NCI-H1930 (cell line): ENCODE measurements around the gene GBP6.
"Not testable (repeated sequence)": the region's sequence is repeated elsewhere in the genome, so short reads cannot be mapped to it uniquely, and the experiment has no call there.

Experiments used
- DNase-seq, 2 experiments: peaks; one replicate each; lab custom pipeline; 2025; lab: John Stamatoyannopoulos, UW

Gene GBP6, protein sequence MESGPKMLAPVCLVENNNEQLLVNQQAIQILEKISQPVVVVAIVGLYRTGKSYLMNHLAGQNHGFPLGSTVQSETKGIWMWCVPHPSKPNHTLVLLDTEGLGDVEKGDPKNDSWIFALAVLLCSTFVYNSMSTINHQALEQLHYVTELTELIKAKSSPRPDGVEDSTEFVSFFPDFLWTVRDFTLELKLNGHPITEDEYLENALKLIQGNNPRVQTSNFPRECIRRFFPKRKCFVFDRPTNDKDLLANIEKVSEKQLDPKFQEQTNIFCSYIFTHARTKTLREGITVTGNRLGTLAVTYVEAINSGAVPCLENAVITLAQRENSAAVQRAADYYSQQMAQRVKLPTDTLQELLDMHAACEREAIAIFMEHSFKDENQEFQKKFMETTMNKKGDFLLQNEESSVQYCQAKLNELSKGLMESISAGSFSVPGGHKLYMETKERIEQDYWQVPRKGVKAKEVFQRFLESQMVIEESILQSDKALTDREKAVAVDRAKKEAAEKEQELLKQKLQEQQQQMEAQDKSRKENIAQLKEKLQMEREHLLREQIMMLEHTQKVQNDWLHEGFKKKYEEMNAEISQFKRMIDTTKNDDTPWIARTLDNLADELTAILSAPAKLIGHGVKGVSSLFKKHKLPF

DNA sequence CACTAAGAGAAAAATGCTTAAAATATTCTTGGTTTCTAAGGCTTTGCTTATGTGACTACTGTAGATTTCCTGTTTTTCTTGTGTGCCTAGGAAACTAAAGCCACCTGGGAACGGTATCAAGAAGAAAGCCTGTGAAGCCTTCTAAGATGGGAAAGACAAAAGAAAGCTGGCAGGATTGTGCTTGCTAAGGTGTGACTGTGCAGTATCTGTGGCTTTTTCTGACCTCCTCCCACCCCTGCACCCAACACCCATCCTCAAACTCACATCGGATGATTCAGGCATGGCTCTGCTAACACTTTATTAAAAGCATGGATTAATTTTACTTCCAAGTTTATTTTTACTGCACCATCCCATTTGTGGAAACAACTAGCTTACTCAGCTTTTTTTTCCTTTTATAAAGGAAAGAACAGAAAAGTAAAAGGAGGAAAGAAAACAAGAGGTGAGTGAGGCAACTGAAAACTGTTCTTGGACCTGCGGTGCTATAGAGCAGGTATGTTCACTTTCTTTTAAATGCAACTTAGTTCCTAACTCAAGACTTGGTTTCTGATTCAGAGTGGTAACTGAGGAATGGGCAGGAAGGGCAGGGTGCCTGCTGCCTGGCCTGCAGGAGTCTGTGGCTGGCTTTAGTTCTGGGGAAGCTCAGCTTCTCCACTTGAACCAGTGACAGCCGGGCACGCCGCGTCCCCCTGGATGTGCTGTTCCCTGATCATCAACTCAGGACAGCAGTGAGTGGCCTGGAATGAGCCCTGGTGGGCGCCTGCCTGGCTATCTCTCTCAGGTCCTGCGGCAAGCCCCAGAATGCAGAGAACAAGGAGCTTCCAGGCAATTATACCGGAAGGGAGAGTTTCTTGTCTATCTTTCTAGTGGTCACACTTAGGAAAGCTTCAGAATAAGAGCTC is at the start of gene GBP6:
Gene GBP6, plus strand, starts transcription at position 422 of the 899 bp plus-strand sequence. CDS start 4,493 bp downstream, outside the sequence.
- no peak for DNase-seq

DNA sequence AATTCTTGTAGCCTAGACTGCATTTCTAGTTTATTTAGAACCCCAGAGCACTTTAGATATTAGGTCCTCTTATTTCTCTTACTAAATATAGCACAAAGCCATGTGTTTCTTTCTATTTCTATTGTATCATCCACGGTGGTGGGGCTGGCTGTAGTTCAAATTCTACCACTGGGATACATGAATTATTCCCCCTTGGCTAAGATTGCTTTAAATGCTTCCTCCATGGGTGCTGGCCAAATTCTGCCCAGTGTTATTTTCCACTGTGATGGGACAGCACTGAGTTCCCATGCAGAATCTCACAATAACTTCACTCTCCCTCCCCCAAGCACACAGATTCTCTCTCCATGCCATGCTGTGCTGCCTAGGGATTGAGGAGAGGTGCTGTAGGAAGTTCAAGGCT is 41.5 kb upstream of the GBP6 start:
- DNase-seq, result no peak

DNA sequence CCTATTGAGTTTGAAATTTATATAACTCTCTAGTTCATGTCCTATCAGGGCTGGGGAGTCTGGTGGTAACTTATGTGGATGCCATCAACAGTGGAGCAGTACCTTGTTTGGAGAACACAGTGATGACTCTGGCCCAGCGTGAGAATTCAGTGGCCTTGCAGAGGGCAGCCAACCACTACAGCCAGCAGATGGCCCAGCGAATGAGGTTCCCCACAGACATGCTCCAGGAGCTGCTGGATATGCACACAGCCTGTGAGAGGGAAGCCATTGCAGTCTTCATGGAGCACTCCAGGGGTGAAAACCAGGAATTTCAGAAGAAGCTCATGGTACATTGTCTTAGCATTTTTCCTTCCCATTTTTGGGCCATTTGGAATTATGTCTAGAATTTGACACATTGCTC is 32.0 kb upstream of the GBP6 start:
- DNase-seq, result no peak

DNA sequence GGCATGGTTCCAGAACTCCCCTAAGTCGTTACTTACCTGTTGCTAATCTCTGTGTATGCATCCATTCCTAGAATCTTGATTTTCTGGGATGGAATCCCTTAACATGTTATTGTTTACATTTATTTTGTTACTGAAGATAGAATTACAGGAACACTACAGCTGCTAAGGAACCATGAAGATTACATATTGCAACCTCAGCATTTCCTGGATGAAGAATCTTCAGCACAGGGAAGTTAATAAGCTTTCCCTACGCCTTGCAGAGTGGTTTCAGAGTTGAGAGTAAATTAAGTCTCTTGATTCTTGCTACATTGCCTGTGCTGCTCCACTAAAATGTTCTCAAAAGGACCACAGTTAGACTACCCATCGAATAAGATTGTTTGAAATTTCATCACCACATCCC is 31.4 kb upstream of the GBP6 start:
- no peak for DNase-seq

DNA sequence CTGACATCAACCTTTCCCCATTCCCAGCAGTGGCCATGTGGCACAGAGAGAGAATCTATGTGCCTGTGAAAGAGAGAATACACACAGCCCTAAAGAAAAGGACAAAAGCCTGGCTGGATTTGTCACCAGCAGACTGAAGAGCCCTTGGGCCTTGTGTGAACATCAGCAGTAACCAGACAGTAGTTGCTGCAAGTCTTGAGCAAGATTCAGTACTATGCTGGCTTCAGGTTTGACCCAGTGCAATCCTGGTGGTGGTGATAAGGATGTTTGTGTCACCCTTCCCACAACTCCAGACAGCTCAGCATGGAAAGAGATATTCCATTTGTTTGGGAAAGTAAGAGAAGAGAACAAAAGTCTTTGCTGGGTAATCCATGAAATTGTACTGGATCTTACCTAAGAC is 28.4 kb upstream of the GBP6 start:
- DNase-seq, result no peak

DNA sequence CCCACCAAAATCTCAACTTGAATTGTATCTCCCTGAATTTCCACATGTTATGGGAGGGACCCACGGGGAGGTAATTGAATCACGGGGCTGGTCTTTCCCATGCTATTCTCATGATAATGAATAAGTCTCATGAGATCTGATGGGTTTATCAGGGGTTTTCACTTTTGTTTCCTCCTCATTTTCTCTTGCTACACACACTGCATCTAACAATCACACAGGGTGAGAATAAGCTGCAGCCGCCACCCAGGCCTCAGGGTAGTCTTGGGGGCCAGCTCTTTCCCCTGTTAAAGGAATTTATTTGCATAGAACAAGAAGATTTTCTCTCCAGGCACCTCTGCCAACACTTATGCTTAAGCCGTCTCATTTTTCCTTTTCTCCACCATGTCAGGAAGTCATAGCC is 26.0 kb upstream of the GBP6 start:
- no peak for DNase-seq

DNA sequence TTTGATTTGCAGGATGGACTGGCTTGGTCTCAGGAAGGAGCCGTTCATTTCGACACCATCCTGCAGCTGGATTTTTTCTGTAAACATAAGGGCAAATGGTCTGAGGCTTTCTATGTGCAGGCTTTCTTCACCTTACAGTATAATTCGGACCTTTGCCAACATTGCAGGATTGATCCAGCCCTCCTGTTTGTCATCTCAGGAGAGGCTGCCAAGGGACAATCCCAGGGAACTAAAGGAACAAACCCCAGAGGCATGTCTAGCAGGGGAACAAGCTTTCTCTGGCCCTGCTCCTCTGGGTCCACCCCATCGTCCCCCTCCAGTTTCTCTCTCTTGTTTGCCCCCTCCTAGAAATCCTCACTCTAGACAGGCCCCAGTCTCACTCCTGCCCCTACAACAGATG is 24.8 kb upstream of the GBP6 start:
- no peak for DNase-seq

DNA sequence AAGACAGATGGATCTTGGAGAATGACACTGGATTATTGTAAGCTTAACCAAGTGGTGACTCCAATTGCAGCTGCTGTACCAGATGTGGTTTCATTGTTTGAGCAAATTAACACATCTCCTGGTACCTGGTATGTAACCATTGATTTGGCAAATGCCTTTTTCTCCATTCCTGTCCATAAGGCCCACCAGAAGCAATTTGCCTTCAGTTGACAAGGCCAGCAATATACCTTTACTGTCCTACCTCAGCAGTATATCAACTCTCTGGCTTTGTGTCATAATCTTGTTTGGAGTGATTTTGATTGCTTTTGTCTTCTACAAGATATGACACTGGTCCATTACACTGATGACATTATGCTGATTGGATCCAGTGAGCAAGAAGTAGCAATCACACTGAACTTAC is 18.4 kb upstream of the GBP6 start:
- not testable (repeated sequence) for DNase-seq

DNA sequence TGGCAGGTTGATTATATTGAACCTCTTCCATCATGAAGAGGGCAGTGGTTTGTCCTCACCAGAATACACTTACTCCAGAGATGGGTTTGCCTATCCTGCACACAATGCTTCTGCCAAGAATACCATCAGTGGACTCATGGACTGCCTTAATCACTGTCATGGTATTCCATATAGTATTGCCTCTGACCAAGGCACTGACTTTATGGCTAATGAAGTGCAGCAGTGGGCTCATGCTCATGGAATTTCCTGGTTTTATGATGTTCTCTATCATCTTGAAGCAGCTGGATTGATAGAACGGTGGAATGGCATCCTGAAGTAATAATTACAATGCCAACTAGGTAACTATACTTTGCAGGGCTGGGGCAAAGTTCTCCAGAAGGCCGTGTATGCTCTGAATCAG is 16.6 kb upstream of the GBP6 start:
- DNase-seq, result no peak

DNA sequence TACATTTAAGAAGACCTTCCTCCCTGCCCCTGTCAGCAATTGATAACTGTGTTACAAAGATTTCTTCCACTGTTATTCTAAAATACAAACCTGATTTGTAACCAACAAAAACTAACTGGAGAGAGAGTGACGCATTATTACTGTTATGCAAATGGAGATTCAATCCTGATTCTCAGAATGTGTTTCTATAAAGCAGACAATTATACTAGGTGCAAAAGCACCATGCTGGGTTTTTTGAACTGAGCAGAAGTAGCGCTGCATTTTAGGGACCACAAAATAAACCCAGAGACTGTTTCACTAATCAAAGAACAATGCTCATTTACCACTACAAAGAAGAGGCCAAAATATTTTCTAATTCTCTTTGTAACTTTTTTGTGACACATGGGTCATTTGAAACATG is 13.6 kb upstream of the GBP6 start:
- DNase-seq, result no peak

DNA sequence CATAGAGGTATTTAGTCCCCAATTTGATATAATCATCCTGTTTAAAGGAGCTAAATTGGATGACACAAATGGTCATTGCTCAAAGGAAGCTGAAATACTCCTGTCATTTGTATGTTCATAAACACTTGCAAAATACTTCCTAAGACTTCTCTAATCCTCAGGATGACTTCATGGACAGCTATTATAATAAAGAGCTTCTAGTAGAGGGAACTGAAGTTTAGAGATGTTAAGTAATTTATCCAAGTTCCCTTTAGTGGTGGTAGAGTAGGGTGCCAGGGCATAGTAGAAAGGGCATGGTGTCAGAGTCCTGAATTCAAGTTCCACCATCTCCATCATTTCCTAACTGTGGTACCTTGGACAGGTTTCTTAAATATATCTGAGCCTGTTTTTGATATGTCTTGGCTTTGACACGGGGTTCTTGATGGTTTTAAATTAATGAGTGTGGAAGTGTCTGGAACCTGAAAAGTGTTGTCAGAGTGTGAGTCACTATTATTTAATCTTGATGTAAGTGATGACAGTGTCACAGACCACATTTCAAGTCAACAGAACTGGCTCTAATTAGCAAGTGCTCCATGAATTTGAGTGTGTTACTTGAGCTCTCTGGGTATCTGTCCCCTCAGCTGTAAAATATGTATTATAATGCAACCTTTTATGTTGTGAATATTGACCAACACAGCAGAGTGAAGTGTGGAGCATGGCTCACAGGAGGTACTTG is 12.1 kb upstream of the GBP6 start:
- DNase-seq, result no peak

DNA sequence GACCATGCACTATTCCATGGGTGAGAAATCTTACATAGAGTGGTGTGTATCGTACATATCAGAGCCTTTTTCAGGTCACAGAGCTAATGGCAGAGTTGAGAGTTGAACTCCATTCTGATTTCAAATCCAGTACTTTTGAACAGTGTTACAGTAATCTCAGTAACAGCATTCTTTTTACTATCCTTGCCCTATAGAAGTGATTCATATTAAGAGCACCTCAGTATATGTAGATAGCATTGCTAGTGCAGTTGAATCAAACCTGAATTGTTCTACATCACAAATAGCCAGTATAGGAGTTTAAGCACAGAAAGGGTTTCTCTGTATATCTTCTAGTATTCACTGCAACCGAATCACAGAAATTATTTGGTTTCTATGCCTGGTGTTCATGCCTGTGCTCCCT is 11.4 kb upstream of the GBP6 start:
- DNase-seq, result no peak

DNA sequence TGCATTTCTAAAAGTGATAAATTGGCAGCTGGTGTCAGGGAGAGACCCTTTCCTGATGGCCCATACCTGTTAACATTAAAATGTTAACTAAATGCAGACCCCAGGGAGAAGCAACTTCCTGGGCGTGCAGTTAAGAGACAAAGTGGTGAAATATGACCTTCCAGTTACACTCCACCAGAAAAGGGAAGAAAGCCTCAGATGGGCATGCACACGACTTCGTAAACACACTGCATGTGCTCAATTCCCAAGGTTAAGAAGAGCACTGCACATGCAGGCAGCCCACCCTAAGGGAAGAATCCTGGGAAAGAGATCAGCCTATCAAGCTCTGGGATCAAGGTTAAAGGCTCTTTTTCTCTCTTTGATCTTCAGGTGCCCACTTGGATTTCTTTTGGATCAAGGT is 9.7 kb upstream of the GBP6 start:
- no peak for DNase-seq

DNA sequence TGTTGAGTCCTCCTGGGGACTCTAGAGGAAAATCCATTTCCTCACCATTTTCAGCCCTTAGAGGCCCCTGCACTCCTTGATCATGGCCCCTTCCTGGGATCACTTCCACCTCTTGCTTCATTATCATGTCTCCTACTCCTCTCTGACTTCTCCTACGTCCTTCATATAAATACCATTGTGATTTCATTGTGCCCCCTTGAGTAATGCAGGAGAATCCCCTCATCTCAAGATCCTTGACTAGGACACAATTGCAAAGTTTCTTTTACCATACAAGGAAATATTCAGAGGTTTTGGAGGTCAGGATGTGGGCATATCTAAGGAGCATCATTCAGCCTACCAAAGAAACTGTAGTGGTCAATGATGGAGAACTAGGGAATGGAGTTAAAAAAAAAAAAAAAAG is 8.8 kb upstream of the GBP6 start:
- DNase-seq, result no peak

DNA sequence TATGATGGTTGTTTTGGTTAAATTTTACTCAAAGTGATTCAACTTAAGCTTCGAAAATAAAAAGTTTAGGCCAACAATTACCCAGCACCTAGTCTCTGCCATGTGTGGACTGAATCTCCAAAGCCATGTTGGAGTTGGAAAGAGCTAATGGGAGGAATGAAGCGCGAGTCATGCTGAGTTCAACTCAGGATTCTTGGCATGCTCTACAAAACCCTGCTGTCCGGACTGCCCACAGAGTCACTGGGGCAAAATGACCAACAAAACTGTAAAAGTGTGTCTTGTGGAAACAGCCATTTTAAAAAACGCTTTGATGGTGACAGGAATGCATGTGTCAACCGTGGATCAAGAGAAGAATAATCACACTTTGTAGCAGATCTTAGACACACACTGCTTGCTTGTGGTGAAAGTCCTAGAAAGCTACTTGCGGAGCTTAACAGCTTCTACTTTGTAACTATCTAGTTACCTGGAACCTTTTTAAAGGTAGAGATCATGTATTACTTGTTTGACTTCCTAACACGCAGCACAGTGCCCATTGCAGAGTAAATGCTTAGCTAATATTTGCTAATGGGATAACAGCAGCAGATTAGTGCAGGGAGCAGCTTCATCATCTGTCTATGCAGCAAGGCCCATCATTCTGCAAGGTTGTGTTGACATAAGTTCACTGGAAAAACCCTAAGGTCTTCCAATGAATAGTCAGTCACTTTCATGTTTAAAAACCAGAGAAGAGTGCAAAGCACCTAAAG is 7.0 kb upstream of the GBP6 start:
- DNase-seq, result no peak

DNA sequence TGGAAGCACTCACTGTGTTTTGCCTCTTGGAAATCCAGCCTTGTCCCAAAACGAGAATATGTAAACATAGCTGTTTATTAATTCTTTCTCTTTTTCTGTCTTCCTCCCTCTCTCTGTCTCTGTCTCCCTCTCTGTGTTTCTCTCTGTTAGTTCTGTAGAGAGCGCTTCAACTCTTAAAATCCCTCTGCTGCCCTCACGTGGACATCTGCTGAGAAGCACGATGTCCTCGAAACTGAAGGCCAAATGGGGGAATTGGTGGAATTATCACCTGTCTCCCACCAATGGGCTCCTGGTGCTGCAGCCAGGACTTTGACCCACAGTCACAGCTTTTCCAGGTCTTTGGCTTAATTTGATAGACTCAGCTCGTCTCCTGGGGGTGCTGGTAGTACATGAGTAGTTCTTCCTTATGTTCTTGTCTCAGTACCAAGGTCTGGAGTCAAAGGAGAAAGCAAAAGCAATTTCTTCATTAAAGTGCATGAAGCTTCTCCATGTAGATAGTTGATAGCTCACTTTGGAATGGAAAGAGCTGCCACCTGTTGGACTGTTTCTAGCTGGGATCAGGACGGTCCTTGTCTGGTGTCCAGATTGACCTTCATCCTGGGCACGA is 5.5 kb upstream of the GBP6 start:
- peak; percentile 30 to 68 for DNase-seq

DNA sequence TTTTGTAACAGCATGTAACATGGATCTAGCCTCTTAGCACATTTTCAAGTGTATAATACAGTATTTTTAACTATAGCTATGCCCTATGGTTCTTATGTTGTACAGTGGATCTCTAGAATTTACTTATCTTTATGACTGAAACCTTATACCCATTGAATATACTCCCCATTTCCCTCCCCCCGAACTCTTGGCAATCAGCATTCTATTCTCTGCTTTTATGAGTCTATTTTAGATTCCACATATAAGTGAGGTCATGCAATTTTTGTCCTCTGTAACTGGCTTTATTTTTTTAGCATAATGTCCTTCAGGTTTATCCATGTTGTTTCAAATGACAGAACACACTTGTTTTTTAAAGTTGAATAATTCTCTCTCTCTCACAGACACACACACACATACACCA is 3.1 kb upstream of the GBP6 start:
- DNase-seq, result no peak

DNA sequence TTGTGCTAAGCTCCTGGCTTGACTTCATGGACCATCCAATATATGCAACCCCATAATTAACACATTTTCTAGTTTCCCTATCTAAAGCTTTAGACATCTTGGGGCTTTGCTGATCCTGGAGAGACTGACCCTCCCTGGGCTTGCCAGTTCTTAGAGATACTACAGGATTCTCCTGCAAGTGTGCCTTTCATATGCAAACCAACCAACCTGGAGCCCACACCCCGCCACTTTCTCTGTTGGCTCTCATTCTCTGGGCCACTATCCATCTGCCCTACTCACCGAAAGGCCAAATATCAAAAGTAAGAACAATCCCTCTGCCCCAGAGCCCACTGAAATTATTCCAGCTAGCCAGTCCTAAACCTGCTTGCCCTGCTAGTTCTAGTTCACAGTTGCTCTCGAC is 2.2 kb upstream of the GBP6 start:
- no peak for DNase-seq

DNA sequence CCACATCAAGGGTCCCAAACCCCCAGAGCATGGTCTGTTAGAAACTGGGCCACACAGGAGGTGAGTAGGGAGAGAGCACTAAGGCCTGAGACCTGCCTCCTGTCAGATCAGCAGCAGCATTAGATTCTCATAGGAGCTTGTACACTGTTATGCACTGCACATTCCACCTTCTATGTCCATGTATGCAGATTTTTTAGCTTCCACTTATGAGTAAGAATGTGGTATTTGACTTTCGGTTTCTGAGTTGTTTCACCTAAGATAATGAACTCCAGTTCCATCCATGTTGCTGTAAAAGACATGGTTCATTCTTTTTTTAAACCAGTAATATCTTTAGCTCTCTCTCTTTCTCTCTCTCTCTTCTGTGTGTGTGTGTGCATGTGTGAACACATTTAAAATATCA is 663 bp upstream of the GBP6 start:
- DNase-seq, result no peak

DNA sequence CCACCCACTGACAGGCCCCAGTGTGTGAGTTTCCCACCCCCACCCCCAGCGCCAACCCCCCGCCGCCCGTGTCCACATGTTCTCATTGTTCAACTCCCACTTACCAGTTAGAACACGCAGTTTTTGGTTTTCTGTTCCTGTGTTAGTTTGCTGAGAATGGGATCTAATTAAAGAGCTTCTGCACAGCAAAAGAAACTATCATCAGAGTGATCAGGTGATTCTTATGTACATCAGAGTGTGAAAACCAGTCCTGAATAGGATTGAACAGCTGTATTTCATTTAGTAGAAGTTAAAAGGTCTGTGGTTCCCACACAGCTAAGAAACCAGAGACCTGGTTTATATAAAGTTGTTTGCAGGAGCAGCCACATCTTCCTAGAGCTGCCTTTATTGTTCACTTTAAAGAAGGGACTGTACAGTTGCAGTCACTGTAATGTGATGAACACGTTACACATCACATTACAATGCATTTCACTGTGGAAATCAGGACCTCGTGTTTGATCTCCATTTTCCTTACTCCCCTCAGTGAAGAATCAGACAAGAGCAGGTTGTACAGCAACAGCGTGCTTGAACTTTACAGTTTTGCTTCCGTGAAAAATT is 1.2 kb downstream of the GBP6 start:
- no peak for DNase-seq

DNA sequence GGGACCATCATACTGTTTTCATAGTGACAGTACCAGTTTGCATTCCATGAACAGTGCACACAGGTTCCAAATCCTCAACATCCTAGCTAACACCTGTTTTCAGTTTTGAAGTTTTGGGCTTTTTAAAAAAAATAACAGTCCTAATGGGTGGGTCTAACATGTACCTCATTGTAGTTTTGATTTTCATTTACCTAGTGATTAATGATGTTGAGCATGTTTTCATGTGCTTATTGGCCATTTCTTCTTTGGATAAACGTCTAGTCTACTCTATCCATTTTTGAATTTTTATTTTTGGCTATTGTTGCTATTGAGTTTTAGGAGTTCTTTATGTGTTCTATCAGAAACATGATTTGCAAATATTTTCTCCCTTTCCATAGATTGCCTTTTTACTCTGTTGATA is 3.4 kb downstream of the GBP6 start:
- DNase-seq, result no peak
